ENCODE results near the gene PLD1. TPM values are rescaled to one million over a fixed set of nuclear protein-coding genes. Genes with fewer than 3 reads are reported as not detected.

Gene PLD1
- total RNA-seq, 1 experiment from 2014 or later: 32.5 TPM

GRCh38 chr3:171731691-171732090, 78.6 kb downstream of the PLD1 start:
- no peak overlapping the region for H3K27ac ChIP-seq
- intact Hi-C loops (cut with micrococcal nuclease; ENCODE audit: unreplicated experiment): no loop called here
- TF ChIP-seq EZH2 (IDR thresholded peaks at IDR 0.05; ENCODE audit: low read depth) (no peak), CTCF (conservative IDR thresholded peaks at IDR 0.05) (no peak)
- H2AFZ ChIP-seq: no peak overlapping the region
- H3K79me2 ChIP-seq (ENCODE audit: low read depth): no peaks in the 10 kb centered on the region
- no peaks in the 10 kb centered on the region for H4K20me1 ChIP-seq (ENCODE audit: insufficient read depth)
- no peaks in the 10 kb centered on the region for H3K4me1 ChIP-seq (replicated peaks; ENCODE audit: insufficient read depth)
- BruUV-seq (replicated peaks): no TSS peak
- CTCF ChIA-PET: interaction anchor here (0.6 kb wide), 1 partner anchor 31 kb away, joined by 3 read pairs; no protein-coding TSS in a partner anchor
- H3K9me3 ChIP-seq (ENCODE audit: insufficient read depth, low read depth): no peaks in the 10 kb centered on the region
- DNase-seq: no peak
- POLR2A ChIA-PET (ENCODE audit: unreplicated experiment): no interaction called here
- H3K27me3 ChIP-seq (ENCODE audit: insufficient read depth, low read depth): no peaks in the 10 kb centered on the region
- H3K4me3 ChIP-seq: no peak overlapping the region
- no peaks in the 10 kb centered on the region; the same call in 1 of the 2 replicates for H3K9me2 ChIP-seq (ENCODE audit: insufficient read depth)
- H3K36me3 ChIP-seq (ENCODE audit: low read depth): no peaks in the 10 kb centered on the region; the same call in 1 of the 2 replicates
- no peak overlapping the region for H3K4me2 ChIP-seq
- no peaks in the 10 kb centered on the region for H3F3A ChIP-seq (ENCODE audit: insufficient read depth, low read depth)

- Histone ChIP-seq H2AFZ (no peak overlapping the region), H4K20me1 (ENCODE audit: insufficient read depth) (no peaks in the 10 kb centered on the region), H3K79me2 (ENCODE audit: low read depth) (no peaks in the 10 kb centered on the region), H3K27ac (no peak overlapping the region), H3K27me3 (ENCODE audit: insufficient read depth, low read depth) (no peaks in the 10 kb centered on the region), H3K4me2 (no peak overlapping the region), H3K9me3 (ENCODE audit: insufficient read depth, low read depth) (no peaks in the 10 kb centered on the region), H3K4me1 (replicated peaks; ENCODE audit: insufficient read depth) (no peaks in the 10 kb centered on the region), H3F3A (ENCODE audit: insufficient read depth, low read depth) (no peaks in the 10 kb centered on the region), H3K4me3 (no peak overlapping the region), H3K9me2 (ENCODE audit: insufficient read depth) (no peaks in the 10 kb centered on the region; the same call in 1 of the 2 replicates), H3K36me3 (ENCODE audit: low read depth) (peaks cover 1% of the 10 kb centered on the region; the same call in 1 of the 2 replicates)
- TF ChIP-seq EZH2 (IDR thresholded peaks at IDR 0.05; ENCODE audit: low read depth) (no peak), CTCF (conservative IDR thresholded peaks at IDR 0.05) (no peak)
- DNase-seq: no peak
- intact Hi-C loops (cut with micrococcal nuclease; ENCODE audit: unreplicated experiment): no loop called here
- no TSS peak for BruUV-seq (replicated peaks)
- ChIA-PET POLR2A (ENCODE audit: unreplicated experiment) (no interaction called here), CTCF (no interaction called here)
Observed at GRCh38 chr3:171729452-171730334, 80.6 kb downstream of the PLD1 start.

DNA sequence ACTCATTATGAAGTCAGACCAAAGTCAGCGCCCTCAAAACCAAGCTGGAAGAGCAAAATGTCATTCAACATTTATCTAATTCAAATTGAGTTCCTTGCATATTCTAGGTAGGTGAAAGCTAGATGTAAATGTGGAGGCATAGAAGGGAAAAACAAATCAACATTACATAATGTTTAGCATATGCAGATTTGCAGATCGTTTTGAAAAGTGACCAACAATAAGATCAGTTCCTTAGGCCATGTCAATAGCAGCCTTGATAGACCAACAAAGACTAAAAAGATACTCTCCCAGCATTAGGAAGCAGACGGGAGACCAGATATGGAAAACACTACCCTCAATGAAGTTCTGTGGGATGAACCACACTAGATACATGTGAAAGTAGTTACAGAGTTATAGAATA, 83.0 kb downstream of the PLD1 start:
- ChIA-PET POLR2A (ENCODE audit: unreplicated experiment) (no interaction called here), CTCF (no interaction called here)
- no peak overlapping the region for H2AFZ ChIP-seq
- DNase-seq: no peak
- H3K9me2 ChIP-seq (ENCODE audit: insufficient read depth): peaks cover 3% of the 10 kb centered on the region; the same call in 1 of the 2 replicates
- no TSS peak for BruUV-seq (replicated peaks)
- intact Hi-C loops (cut with micrococcal nuclease; ENCODE audit: unreplicated experiment): no loop called here
- no peak overlapping the region for H3K27ac ChIP-seq
- H3K9me3 ChIP-seq (ENCODE audit: insufficient read depth, low read depth): no peaks in the 10 kb centered on the region
- TF ChIP-seq EZH2 (IDR thresholded peaks at IDR 0.05; ENCODE audit: low read depth): no peak
- no peak for TF ChIP-seq CTCF (conservative IDR thresholded peaks at IDR 0.05)
- H3F3A ChIP-seq (ENCODE audit: insufficient read depth, low read depth): no peaks in the 10 kb centered on the region
- H3K79me2 ChIP-seq (ENCODE audit: low read depth): no peaks in the 10 kb centered on the region
- no peak overlapping the region for H3K4me3 ChIP-seq
- no peaks in the 10 kb centered on the region for H4K20me1 ChIP-seq (ENCODE audit: insufficient read depth)
- no peaks in the 10 kb centered on the region for H3K27me3 ChIP-seq (ENCODE audit: insufficient read depth, low read depth)
- H3K4me1 ChIP-seq (replicated peaks; ENCODE audit: insufficient read depth): no peaks in the 10 kb centered on the region
- peaks cover 10% of the 10 kb centered on the region; the same call in 1 of the 2 replicates for H3K36me3 ChIP-seq (ENCODE audit: low read depth)
- no peak overlapping the region for H3K4me2 ChIP-seq

Data from PC-9 (cell line).